Astrocyte of the spinal cord (primary cell): ENCODE results near the gene CD74.

Source experiments
- DNase-seq: peaks from one replicate; pipeline ENCODE4 v3.0.0; 2011; ENCODE audit warnings: low read depth, low spot score
- H3K4me3 ChIP-seq: 2 replicates; pipeline ENCODE4 v1.5.1; 2011; ENCODE audit warnings: low read depth, mild to moderate bottlenecking, low read length, moderate library complexity
- in situ Hi-C: cut with HindIII; loops from 2 replicates; pipeline ENCODE4 v1.10.0; 2017; ENCODE audit warnings: low sequenced_read_pairs
- TF ChIP-seq, protein P1 (sequence below): IDR thresholded peaks from 2 replicates; pipeline ENCODE4 v1.5.1; 2012; ENCODE audit warnings: low read depth, mild to moderate bottlenecking, low read length, inconsistent platforms

Gene CD74

DNA sequence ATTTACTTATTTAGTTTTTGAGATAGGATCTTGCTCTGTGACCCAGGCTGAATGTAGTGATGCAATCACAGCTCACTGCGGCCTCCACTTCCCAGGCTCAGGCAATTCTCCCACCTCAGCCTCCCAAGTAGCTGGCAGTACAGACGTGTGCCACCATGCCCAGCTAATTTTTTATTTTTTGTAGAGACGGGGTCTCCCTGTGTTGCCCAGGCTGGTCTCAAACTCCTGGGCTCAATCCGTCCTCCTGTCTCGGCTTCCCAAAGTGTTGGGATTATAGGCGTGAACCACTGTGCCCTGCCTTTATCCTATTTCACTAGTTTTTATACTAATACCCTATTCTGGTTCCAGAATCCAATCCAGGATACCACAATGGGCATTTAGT, 30.0 kb upstream of the CD74 start:
- in situ Hi-C loops, result no loop called here
- TF ChIP-seq, protein P1, sequence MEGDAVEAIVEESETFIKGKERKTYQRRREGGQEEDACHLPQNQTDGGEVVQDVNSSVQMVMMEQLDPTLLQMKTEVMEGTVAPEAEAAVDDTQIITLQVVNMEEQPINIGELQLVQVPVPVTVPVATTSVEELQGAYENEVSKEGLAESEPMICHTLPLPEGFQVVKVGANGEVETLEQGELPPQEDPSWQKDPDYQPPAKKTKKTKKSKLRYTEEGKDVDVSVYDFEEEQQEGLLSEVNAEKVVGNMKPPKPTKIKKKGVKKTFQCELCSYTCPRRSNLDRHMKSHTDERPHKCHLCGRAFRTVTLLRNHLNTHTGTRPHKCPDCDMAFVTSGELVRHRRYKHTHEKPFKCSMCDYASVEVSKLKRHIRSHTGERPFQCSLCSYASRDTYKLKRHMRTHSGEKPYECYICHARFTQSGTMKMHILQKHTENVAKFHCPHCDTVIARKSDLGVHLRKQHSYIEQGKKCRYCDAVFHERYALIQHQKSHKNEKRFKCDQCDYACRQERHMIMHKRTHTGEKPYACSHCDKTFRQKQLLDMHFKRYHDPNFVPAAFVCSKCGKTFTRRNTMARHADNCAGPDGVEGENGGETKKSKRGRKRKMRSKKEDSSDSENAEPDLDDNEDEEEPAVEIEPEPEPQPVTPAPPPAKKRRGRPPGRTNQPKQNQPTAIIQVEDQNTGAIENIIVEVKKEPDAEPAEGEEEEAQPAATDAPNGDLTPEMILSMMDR, result no peak
- no peak for DNase-seq
- no peak overlapping the region for H3K4me3 ChIP-seq

DNA sequence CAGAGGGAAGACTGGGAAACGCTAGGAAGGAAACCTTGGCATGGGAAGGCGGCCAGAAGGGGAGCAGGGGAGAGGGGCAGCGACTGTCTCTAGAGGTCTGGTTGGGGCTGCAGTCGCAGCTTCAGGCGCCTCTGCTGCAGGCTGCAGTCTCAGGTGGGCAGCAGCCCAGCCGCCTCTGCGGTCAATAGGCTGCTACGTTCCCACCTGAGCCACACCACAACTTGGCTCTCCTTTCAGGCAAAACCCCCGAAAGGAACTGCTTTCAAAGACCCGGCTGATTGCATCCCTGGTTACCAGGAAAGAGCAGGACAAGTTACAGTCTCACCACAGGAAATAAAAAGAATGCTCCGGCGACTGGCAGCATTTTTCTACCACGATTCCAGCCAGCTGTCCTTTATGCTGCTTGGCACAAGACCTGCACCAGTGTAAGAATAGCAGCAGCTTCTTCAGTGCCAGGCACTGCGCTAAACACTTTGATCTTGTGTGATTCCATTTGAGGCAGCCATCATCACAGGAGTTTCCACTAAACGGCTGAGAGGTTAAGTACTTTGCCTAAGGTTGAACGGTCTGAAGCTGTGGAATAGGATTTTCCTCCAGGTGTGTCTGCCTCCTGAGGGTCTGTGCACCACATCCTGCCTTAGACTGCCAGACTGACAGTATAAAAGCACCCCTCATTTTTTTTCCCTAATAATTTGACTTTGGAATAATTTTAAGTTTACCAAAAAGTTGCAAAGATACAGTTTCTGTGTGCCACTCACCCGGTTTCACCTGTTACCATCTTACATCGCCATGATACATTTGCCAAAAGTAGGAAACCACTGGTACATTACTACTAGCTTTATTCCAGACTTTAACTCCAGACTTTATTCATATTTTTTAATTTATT, 29.3 kb upstream of the CD74 start:
- in situ Hi-C loops, result no loop called here
- TF ChIP-seq, protein P1, result no peak
- DNase-seq, result peak; percentile 8
- no peak overlapping the region for H3K4me3 ChIP-seq

DNA sequence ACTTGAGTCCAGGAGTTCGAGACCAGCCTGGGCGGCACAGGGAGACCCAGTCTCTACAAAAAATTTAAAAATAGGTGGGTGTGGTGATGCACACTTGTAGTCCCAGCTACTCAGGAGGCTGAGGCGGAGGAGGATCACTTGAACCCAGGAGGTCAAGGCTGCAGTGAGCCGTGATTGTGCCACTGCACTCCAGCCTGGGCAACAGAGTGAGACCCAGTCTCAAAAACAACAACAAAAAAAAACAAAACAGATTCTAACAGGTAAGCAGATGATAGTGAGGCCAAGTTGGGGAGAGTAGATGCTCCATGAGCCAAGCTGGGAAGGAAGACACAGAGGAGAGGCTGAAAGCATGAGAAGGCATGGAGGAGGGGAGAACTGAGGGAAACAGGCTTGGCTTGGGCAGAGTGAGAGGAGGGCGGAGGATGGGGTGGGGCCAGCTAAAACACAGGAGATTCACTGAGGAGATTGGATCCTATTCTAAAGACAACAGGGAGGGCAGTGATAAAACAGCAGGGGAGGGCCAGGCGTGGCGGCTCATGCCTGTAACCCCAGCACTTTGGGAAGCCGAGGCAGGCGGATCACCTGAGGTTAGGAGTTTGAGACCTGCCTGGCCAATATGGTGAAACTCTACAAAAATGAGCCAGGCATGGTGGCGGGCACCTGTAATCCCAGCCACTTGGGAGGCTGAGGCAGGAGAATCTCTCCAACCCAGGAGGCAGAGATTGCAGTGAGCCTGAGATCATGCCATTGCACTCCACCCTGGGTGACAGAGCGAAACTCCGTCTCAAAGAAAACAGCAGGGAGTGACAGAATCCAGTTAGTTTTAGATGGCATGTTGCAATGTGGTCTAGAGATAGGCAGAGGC, 28.5 kb upstream of the CD74 start:
- in situ Hi-C loops, result no loop called here
- DNase-seq, result no peak
- TF ChIP-seq, protein P1, result no peak

DNA sequence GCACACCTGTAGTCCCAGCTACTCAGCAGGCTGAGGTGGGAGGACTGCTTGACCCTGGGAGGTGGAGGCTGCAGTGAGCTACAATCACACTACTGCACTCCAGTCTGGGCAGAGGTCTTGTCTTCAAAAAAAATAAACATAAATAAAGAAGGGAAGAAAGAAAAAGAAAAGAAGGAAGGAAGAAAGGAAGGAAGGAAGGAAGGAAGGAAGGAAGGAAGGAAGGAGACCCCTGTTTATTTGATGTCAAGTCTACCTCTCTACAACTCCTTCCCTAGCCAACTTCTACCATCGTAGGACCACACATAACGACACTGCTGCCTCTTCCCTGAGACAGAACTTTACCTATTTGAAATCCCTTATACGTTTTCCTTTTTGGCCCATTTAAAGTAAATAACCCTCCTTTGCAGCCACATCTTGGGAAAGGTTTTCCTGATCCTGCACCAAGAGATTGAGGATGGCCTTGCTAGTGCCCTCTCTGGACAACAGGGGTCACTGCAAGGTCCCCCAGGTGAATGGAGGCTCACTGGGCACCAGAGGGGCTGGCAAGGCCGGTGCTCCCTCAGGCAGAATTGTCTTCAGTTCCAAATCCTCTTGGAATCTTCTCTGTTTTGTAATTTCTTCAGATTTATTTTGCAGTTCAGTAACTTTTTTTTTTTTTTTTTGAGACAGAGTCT, 26.3 kb upstream of the CD74 start:
- in situ Hi-C loops, result no loop called here
- peak; percentile 16 for DNase-seq
- TF ChIP-seq, protein P1, result peak; percentile 69
- no peak overlapping the region for H3K4me3 ChIP-seq

More for the DNA sequence above, 28.5 kb upstream of the CD74 start:
- H3K4me3 ChIP-seq, result no peak overlapping the region

DNA sequence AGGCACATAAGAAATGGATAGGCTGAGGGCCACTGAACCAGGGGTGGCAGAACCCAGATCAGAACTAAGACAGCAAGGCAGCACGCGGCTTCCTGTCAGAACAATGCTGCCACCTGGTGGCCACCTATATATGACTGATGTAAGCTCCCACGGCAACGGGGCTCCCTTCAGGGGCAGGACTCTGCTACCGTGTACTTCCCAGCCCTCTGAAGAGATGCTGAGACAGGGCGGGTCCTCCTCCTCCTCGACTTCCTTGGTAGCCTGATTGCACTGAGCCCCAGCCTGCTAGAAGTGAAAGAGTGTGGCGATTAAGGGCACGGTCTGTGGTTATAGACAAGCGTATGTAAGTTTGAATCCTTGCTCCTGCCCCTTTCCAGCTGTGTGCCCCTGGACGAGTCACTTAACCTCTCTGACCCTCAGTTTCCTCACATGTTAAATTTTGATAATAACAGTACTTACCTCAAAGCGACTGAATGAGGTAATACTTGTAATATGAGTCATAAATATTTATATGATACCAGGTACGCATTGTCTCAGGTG, 23.5 kb upstream of the CD74 start:
- in situ Hi-C loops, result no loop called here
- no peak overlapping the region for H3K4me3 ChIP-seq

More for the DNA sequence above, 23.5 kb upstream of the CD74 start:
- TF ChIP-seq, protein P1, result peak; percentile 78
- peak; percentile 84 for DNase-seq
